Activated naive CD4-positive, alpha-beta T cell treated with anti-CD3 and anti-CD28 coated beads, Interleukin-2, amount 50 U/mL, for 72 hours (primary cell): ENCODE results near the gene ROMO1. TPM values are rescaled to one million over a fixed set of nuclear protein-coding genes. Genes with fewer than 3 reads are reported as not detected.
"Not testable (repeated sequence)": the region's sequence is repeated elsewhere in the genome, so short reads cannot be mapped to it uniquely, and the experiment has no call there.

Source experiments
- ATAC-seq, 2 donors: fragments of 150-1000 bp; cut with Tn5 transposase; 2 replicates each; pipeline ENCODE4 v1.10.0; 2021; ENCODE audit warnings: mild to moderate bottlenecking in 2 of 2, moderate library complexity in 2 of 2
- DNase-seq, 2 donors: peaks; one replicate each; pipeline ENCODE4 v3.0.0; 2021 to 2022; ENCODE audit warnings: low spot score in 2 of 2
- H3K27ac Mint-ChIP-seq, 2 donors: one replicate each; pipeline ENCODE4 v1.8.0; 2022; ENCODE audit warnings: mild to moderate bottlenecking in 2 of 2, mixed read lengths in 2 of 2
- H3K36me3 Mint-ChIP-seq, 2 donors: one replicate each; pipeline ENCODE4 v1.8.0; 2022; ENCODE audit warnings: mixed read lengths in 2 of 2
- H3K9me3 Mint-ChIP-seq, 2 donors: one replicate each; pipeline ENCODE4 v1.8.0; 2022; ENCODE audit warnings: mixed read lengths in 2 of 2
- total RNA-seq, 2 donors: library from RNA; stranded (reverse); gene quantifications; one replicate each; pipeline ENCODE4 v1.2.3, GENCODE V29; 2022

The ROMO1 gene
- total RNA-seq, 2 donors from 2014 or later = 111 to 120 TPM

DNA sequence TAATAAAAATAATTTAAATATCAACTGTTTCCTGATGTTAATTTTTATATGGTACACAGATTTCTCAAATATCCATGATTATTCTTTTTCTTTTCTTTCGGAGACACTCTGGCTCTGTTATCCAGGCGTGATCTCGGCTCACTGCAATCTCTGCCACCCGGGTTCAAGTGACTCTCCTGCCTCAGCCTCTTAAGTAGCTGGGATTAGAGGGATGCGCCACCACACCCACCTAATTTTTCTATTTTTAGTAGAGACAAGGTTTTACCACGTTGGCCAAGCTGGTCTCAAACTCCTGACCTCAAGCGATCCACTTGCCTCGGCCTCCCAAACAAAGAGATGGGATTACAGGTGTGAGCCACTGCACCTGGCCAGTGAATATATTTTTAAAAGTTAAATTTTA lies 20.5 kb downstream of the ROMO1 start:
- ATAC-seq = no peak
- no peak overlapping the region for H3K27ac Mint-ChIP-seq
- H3K36me3 Mint-ChIP-seq = peaks cover 6 to 29% of the 10 kb centered on the region in 2 donors
- H3K9me3 Mint-ChIP-seq = no peaks in the 10 kb centered on the region
- no peak for DNase-seq

DNA sequence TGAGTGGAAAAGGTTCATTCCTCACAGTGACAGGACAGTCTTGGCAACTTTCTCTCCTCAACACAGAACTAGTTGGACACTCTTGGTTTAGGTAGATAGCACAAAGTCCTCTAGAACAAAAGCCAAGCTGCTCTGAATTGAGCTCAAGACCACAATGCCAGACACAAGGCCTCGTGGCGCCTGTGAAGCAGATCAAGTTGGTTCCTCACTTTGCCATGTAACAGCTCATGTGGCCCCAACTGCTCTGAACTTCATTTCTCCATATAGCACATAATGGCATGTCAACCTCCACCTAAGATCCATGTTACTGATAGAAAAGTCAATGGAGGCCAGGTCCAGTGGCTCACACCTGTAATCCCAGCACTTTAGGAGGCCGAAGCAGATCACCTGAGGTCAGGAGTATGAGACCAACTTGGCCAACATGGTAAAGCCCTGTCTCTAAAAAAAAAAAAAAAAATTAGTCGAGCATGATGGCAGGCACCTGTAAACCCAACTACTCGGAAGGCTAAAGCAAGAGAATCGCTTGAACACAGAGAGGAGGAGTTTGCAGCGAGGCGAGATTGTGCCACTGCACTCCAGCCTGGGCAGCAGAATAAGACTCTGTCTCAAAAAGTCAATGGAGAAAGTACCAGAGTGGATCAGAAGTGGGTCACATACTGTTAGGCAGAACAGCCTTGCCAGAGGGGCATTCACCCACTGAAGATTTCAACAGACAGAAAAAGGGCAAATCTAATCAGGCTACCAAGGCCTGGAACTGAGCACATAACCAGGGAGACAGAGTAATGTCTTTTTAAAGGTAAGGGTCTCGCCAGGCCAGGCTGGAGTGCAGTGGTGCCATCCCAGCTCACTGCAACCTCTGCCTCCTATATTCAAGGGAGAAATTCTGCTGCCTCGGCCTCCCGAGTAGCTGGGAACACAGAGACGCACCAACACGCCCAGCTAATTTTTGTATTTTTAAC lies 21.2 kb downstream of the ROMO1 start:
- Mint-ChIP-seq H3K36me3 (peaks cover 6 to 36% of the 10 kb centered on the region in 2 donors), H3K9me3 (no peaks in the 10 kb centered on the region), H3K27ac (peak overlapping the region; percentile 34 to 61)
- DNase-seq (no peak), ATAC-seq (peak in 1 of 2 donors; percentile 2)

DNA sequence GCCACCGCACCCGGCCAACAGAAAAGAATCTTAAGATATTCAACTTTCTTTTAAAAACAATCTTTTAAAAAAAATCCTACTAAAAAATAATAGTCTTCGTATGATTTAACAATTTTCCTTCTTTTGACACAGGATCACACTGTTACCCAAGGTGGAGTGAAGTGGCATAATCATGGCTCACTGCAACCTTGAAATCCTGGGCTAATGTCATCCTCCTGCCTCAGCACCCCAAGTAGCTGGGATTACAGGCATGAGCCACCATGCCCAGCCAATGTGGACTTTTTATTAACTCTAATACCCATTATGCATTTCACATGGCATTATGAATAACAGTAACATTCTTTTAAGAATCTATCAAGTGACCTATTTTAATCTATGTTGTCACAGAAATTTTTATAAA lies 22.0 kb downstream of the ROMO1 start:
- H3K27ac Mint-ChIP-seq = no peak overlapping the region
- H3K36me3 Mint-ChIP-seq = peaks cover 6 to 38% of the 10 kb centered on the region in 2 donors
- H3K9me3 Mint-ChIP-seq = no peaks in the 10 kb centered on the region
- no peak for ATAC-seq
- no peak for DNase-seq

DNA sequence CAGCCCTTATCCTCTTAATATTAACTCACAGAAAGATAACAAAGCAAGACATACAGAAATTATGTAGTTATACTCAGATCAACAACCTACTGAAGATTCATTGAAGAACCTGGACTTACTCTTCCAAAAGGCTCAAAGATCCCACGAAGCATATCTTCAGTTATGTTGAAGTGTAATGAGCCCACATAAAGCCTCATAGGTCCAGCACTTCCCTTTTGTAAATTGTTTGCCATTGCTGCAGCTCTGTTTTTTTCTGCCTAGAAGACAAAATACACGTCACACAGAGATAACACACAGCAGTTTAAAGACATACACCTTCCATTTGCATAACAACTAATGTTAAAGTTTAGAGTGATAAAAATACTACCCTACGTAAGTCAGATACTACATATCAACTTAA lies 22.4 kb downstream of the ROMO1 start:
- DNase-seq (no peak), ATAC-seq (no peak)
- Mint-ChIP-seq H3K9me3 (no peaks in the 10 kb centered on the region), H3K27ac (peak overlapping the region in 1 of 2 donors; percentile 1), H3K36me3 (peaks cover 6 to 42% of the 10 kb centered on the region in 2 donors)

DNA sequence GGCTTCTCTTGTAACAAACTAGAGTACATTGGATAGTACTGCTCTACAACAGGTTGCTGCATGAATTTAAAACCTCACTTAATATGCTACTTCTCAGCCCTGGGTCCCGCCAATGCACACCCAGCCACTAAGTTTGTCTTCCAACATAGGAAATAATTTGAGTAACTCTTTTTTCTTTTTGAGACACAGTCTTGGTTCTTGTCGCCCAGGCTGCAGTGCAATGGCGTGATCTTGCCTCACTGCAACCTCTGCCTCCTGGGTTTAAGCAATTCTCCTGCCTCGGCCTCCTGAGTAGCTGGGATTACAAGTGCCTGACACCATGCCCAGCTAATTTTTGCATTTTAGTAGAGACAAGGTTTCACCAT lies 24.1 kb downstream of the ROMO1 start:
- Mint-ChIP-seq H3K27ac (peak overlapping the region in 1 of 2 donors; percentile 81), H3K36me3 (peaks cover 6 to 42% of the 10 kb centered on the region in 2 donors)
- not testable (repeated sequence) for DNase-seq, H3K9me3 Mint-ChIP-seq
- peak in 1 of 2 donors; percentile 5 for ATAC-seq

DNA sequence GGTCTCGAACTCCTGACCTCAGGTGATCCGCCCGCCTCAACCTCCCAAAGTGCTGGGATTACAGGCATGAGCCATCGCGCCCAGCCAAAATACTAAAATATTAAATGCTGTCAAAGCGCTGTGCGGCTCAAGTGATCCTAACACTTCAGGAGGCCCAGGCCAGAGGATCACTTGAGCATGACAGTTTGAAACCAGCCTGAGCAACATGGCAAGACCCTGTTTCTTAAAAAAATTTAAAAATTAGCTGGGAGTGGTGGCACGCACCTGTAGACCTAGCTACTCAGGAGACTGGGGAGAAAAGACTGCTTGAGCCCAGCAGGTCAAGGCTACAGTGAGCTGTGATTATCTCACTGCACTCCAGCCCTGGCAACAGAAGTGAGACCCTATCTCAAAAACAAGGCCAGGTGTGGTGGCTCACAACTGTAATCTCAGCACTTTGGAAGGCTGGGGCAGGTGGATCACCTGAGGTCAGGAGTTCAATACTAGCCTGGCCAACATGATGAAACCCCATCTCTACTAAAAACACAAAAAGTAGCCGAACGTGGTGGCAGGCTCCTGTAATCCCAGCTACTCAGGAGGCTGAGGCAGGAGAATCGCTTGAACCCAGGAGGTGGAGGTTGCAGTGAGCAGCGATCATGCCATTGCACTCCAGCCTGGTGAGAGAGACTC lies 24.6 kb downstream of the ROMO1 start:
- Mint-ChIP-seq H3K27ac (peak overlapping the region in 1 of 2 donors; percentile 81), H3K36me3 (peaks cover 6 to 42% of the 10 kb centered on the region in 2 donors)
- H3K9me3 Mint-ChIP-seq, DNase-seq, ATAC-seq: not testable (repeated sequence)

DNA sequence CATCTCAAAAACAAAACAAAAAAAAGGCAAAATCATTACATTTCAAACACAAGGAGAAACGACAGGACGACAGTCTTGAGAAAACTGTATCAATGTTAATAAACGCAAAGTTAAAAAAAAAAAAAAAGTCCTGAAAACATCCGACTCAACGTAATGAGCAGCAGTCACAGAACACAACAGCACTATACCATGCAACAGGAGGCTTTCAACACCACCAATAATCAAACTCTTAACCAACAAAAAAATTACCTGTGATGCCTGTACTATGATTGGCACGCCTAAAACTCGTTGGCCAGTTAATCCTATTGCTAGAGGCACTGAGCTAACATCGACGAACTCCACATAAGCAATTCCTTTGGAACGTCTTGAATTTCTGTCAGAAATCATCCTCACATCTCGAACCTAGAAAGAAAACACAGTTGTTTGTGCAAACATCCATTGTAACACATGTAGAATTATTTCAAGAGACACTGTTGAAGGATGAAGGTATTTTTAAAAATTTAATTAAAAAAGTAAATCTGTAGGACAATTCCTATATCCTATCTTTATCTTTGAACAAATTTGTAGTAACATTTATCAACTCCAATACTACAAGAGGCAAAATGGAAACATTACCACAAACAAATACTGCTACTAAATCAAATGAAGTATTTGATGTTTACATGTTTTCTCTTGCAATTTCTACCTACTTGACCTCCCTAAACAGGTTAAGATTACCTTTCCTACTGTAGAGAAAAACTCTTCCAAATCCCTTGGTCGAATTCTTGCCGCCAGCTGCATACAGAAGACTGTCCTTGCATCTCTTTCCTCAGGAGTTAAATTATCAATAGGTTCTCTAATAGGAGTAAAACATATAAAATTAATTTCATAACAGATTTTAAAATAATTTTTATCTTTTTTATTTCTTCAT lies 25.4 kb downstream of the ROMO1 start:
- H3K9me3 Mint-ChIP-seq = no peaks in the 10 kb centered on the region
- no peak for DNase-seq
- H3K36me3 Mint-ChIP-seq = peaks cover 6 to 42% of the 10 kb centered on the region in 2 donors
- ATAC-seq = no peak
- peak overlapping the region; percentile 16 to 81 for H3K27ac Mint-ChIP-seq

DNA sequence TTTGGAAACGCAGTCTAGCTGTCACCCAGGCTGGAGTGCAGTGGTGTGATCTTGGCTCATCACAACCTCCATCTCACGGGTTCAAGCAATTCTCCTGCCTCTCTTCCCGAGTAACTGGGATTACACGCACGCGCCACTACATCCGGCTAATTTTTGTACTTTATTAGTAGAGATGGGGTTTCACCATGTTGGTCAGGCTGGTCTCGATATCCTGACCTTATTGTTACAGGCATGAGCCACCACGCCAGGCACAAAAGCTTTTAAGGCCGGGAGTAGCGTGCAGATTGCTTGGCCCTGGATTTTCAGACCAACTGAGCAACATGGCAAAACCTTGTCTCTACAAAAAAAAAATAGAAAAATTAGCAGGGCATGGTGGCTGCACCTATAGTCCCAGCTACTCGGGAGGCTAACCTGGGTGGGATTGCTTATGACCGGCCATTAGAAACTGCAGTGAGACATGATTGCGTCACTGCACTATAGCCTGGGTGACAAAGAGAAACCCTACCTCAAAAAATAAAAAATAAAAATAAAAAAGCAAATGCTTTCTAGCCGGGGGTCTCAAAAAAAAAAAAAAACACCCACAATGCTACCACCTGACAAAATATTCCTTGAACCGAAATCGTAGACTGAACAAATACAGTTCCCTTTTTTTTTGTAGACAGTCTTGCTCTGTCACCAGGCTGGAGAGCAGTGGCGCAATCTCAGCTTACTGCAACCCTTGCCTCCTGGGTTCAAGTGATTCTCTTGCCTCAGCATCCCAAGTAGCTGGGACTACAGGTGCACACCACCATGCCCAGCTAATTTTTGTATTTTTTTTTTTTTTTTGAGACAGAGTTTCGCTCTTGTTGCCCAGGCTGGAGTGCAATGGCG lies 27.9 kb downstream of the ROMO1 start:
- H3K36me3 Mint-ChIP-seq = peaks cover 0 to 31% of the 10 kb centered on the region in 2 donors
- H3K27ac Mint-ChIP-seq = peak overlapping the region in 1 of 2 donors; percentile 95
- no peak for ATAC-seq
- DNase-seq = no peak
- H3K9me3 Mint-ChIP-seq = no peaks in the 10 kb centered on the region

DNA sequence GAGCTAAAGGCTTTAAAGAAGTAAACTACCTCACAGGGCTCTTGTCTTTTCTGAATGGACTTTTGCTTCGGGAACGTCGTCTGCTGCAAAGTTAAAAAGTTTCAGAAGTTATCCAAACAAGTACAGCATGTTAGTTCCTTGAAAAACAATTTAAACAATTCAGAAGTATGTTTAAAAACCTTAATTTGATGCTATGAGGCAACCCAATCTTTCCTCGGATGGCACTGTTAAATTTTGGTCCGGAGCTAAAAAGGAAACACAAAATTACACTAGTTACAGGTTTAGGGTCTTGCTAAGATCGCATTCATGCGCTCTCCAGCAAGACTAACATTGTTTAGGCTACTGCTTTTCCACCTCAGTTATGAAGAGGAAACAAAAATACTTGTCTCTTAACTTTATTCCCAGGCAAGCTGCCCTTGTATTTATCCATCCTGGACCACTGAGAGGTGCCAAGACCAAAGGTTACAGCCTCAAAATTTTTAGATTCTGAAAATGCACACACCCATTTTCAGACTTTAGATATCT lies 30.1 kb downstream of the ROMO1 start:
- H3K27ac Mint-ChIP-seq = peak overlapping the region in 1 of 2 donors; percentile 79
- ATAC-seq (no peak), DNase-seq (no peak)
- H3K36me3 Mint-ChIP-seq = peaks cover 0 to 48% of the 10 kb centered on the region in 2 donors
- H3K9me3 Mint-ChIP-seq = no peaks in the 10 kb centered on the region

DNA sequence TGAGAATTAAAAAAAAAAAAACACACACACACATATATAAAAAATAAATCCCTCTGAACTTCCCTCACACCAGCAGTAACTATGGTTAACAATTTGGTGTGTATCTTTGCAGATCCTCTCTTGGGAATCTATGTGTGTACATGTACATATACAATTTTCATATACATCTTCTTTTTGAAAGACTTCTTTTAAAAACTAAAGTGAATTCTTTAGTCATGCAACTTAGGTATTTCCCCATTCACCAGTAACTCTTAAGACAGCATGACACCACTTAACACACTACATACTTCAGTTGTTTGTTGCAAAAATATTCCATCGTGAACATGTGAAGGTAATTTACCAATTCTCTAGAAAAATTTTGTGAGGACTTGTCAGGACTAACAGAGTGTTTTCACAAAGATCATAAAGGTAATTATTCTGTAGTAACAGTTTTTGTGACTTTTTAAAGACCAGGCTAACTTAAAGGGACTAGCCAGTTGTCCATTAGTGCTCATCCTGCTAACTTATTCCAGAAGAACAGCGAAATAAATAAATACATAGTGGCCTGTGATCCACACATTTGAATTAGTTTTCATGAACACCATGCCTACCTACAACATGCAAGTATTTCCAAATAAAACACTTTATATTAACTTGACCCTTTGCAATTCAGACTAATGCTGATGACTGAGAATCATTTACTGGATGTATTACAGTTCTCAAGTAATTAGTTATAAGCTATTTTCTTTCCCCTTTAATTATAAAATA lies 30.8 kb downstream of the ROMO1 start:
- H3K27ac Mint-ChIP-seq = peak overlapping the region in 1 of 2 donors; percentile 79
- H3K9me3 Mint-ChIP-seq = no peaks in the 10 kb centered on the region
- peaks cover 0 to 51% of the 10 kb centered on the region in 2 donors for H3K36me3 Mint-ChIP-seq
- ATAC-seq (peak in 1 of 2 donors; percentile 35), DNase-seq (no peak)

DNA sequence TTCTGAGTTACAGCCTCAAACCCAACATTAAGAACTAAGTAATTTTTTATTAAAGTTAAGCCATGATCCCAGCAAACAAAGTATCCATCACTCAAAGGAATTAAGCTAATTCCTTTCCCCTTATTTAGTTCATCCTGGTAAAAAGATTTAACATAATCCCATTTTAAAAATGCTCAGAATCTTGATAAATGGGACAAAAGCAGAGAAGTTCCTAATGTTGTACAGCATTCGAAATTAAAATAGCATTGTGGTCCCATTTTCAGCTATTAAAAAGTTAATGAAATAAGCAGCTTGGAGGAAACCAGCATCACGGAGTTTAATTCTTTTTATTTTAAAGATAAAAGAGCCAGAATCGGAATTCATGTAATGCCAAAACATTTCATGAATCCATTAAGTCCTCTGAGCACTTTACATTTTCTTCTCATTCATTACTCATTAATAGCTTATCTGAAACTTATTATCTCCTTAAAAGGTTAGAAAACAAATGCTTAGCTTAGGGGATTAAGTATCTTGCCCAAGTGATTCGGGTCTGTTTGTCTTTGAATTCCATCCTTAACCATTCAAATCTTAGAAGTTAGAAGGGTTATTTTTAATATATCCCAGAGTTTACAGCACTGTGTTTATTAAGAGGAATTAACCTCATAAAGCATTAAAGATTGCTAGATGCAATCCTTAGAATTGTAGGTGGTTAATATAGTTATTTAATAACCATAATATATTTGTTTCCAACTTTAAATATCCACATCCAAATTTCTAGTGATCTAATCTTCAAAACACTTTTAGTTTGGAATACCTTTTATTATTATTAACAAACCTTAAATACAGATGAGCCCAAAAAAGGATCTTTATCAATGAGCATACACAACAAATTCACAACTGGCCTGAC lies 31.6 kb downstream of the ROMO1 start:
- no peak for ATAC-seq
- DNase-seq = no peak
- H3K36me3 Mint-ChIP-seq = peaks cover 2 to 50% of the 10 kb centered on the region in 2 donors
- no peaks in the 10 kb centered on the region for H3K9me3 Mint-ChIP-seq
- peak overlapping the region in 1 of 2 donors; percentile 79 for H3K27ac Mint-ChIP-seq

DNA sequence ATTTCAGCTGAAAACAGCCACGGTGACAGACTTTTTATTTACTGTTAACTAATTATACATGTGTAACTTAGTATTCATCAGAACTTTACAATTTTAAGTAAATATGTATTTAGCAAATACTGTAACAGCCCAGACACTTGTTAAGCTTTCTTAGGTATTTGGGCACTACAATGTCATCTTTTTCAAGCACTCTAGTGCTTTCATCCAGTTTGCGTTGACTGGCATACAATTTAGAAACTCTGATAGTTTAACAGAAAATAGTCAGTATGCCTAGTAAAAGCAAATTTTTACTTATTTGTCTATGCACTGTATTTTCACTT lies 32.2 kb downstream of the ROMO1 start:
- ATAC-seq (no peak), DNase-seq (no peak)
- H3K9me3 Mint-ChIP-seq = no peaks in the 10 kb centered on the region
- H3K36me3 Mint-ChIP-seq = peaks cover 5 to 53% of the 10 kb centered on the region in 2 donors
- H3K27ac Mint-ChIP-seq = peak overlapping the region in 1 of 2 donors; percentile 21

DNA sequence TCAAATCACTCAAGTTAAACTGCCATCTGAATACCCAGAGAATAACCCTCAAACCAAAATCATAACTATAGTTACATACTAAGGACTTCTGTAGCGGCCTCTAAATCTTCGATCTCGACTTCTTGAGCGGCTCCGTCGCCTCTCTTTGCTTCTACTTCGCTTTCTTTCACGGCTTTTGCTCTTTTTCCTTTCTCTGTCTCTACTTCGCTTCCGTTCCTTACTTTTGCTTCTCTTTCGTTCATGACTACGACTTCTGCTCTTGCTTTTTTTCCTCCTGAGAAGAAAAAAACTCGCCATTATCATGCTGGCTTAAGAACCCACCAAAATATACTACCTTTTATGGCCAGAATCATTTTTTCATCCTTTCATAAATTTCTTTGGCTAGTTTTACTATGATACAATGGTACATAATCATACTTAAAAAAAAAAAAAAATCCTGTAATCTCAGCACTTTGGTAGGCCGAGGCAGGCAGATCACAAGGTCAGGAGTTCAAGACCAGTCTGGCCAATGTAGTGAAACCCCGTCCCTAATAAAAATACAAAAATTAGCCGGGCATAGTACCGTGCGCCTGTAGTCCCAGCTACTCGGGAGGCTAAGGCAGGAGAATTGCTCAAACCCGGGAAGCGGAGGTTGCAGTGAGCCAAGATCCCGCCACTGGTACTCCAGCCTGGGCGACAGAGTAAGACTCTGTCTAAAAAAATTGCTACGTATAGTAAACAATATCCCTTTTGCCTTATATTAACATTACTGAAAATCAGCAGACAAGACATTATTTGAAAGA lies 32.8 kb downstream of the ROMO1 start:
- DNase-seq (no peak), ATAC-seq (no peak)
- H3K9me3 Mint-ChIP-seq = no peaks in the 10 kb centered on the region
- peak overlapping the region; percentile 21 to 82 for H3K27ac Mint-ChIP-seq
- peaks cover 5 to 47% of the 10 kb centered on the region in 2 donors for H3K36me3 Mint-ChIP-seq
